GM19455 (cell line): ENCODE results near the gene PLD2.
"Not testable (repeated sequence)": the region's sequence is repeated elsewhere in the genome, so short reads cannot be mapped to it uniquely, and the experiment has no call there.

ENCODE experiments used
- ATAC-seq: cut with Tn5 transposase; IDR thresholded peaks from one replicate; pipeline ENCODE4 v1.9.1; 2021; ENCODE audit not compliant: unreplicated experiment

PLD2 gene

GRCh38 chr17:4789951-4790704 is 16.8 kb upstream of the PLD2 start:
- ATAC-seq = peak; percentile 87

GRCh38 chr17:4790705-4791088 is 16.3 kb upstream of the PLD2 start:
- no peak for ATAC-seq

- no peak for ATAC-seq
Observed at GRCh38 chr17:4795168-4795567, 11.8 kb upstream of the PLD2 start.

- no peak for ATAC-seq
Observed at GRCh38 chr17:4796552-4796920, 10.4 kb upstream of the PLD2 start.

- ATAC-seq = no peak
Observed at GRCh38 chr17:4800462-4801196, 6.3 kb upstream of the PLD2 start.

- no peak for ATAC-seq
Observed at GRCh38 chr17:4802228-4802627, 4.7 kb upstream of the PLD2 start, which contains the start of gene C17orf114. Gene C17orf114 (minus strand): TSS chr17:4802328.

GRCh38 chr17:4806456-4806776 is 536 bp upstream of the PLD2 start:
- no peak for ATAC-seq

GRCh38 chr17:4807605-4808377 is 839 bp downstream of the PLD2 start:
- no peak for ATAC-seq

- no peak for ATAC-seq
Observed at GRCh38 chr17:4808378-4808767, 1.4 kb downstream of the PLD2 start.

GRCh38 chr17:4810696-4811290 is 3.8 kb downstream of the PLD2 start:
- no peak for ATAC-seq

GRCh38 chr17:4811471-4811870 is 4.5 kb downstream of the PLD2 start:
- no peak for ATAC-seq

- no peak for ATAC-seq
Observed at GRCh38 chr17:4812690-4813089, 5.7 kb downstream of the PLD2 start.

GRCh38 chr17:4815043-4815675 is 8.2 kb downstream of the PLD2 start:
- ATAC-seq = no peak

- ATAC-seq = no peak
Observed at GRCh38 chr17:4816826-4817225, 9.9 kb downstream of the PLD2 start.

- ATAC-seq = no peak
Observed at GRCh38 chr17:4818276-4818675, 11.3 kb downstream of the PLD2 start.

- no peak for ATAC-seq
Observed at GRCh38 chr17:4822835-4823234, 15.9 kb downstream of the PLD2 start.

GRCh38 chr17:4823373-4824089 is 16.6 kb downstream of the PLD2 start:
- ATAC-seq = no peak

GRCh38 chr17:4827399-4827798 is 20.4 kb downstream of the PLD2 start:
- ATAC-seq = no peak

GRCh38 chr17:4832829-4833177 is 25.9 kb downstream of the PLD2 start:
- not testable (repeated sequence) for ATAC-seq

- peak; percentile 86 for ATAC-seq
Observed at GRCh38 chr17:4833178-4833940, 26.4 kb downstream of the PLD2 start, which contains the start of gene MINK1. Gene MINK1 (plus strand): TSS chr17:4833340. CDS start chr17:4833584, 244 bp downstream.
